Fibroblast of lung (primary cell): ENCODE measurements around the gene TBC1D17. TPM values are rescaled to one million over a fixed set of nuclear protein-coding genes. Genes with fewer than 3 reads are reported as not detected.

Experiments used
- DNase-seq, 2 donors: peaks; one replicate each; pipeline versions ENCODE4 v3.0.0 to v3.0.0-alpha.2; 2010; ENCODE audit warnings: low read depth in 2 of 2
- H2AFZ ChIP-seq: 2 replicates; pipeline ENCODE4 v1.5.1; 2012; ENCODE audit warnings: low read length, control low read depth, inconsistent platforms
- H3K27ac ChIP-seq: 2 replicates; pipeline ENCODE4 v1.5.1; 2011; ENCODE audit warnings: low read length, control low read depth; ENCODE audit not compliant: insufficient read depth
- H3K27me3 ChIP-seq: 2 replicates; pipeline ENCODE4 v1.5.1; 2011; ENCODE audit warnings: mild to moderate bottlenecking, low read length; ENCODE audit not compliant: control insufficient read depth, insufficient read depth
- H3K36me3 ChIP-seq: 2 replicates; pipeline ENCODE4 v1.5.1; 2011; ENCODE audit warnings: low read length; ENCODE audit not compliant: control insufficient read depth, insufficient read depth
- H3K4me1 ChIP-seq: 2 replicates; pipeline ENCODE4 v1.5.1; 2011; ENCODE audit warnings: low read length; ENCODE audit not compliant: control insufficient read depth, insufficient read depth; ENCODE audit errors: extremely low read depth
- H3K4me2 ChIP-seq: 2 replicates; pipeline ENCODE4 v1.5.1; 2011; ENCODE audit warnings: low read length, control low read depth; ENCODE audit not compliant: insufficient read depth; ENCODE audit errors: extremely low read depth
- H3K4me3 ChIP-seq, 4 experiments: fragments of 200-600 bp in 1 of 4; sonication (generic) in 1 of 4; replicated peaks in 1 of 4; 2 replicates each; pipeline ENCODE4 v1.5.1; 2011 to 2016; ENCODE audit warnings: low read length in 4 of 4, low read depth in 3 of 4, mild to moderate bottlenecking in 3 of 4, control low read depth in 2 of 4, inconsistent platforms in 1 of 4, mixed read lengths in 1 of 4; ENCODE audit not compliant: insufficient read depth in 1 of 4; ENCODE audit errors: control extremely low read depth in 1 of 4
- H3K79me2 ChIP-seq: 2 replicates; pipeline ENCODE4 v1.5.1; 2012; ENCODE audit warnings: mild to moderate bottlenecking, low read length, inconsistent platforms; ENCODE audit not compliant: control insufficient read depth, insufficient read depth
- H3K9ac ChIP-seq: 2 replicates; pipeline ENCODE4 v1.5.1; 2011; ENCODE audit warnings: mild to moderate bottlenecking, low read length, control low read depth; ENCODE audit not compliant: insufficient read depth
- H3K9me3 ChIP-seq: 2 replicates; pipeline ENCODE4 v1.5.1; 2012; ENCODE audit warnings: low read depth, low read length; ENCODE audit not compliant: control insufficient read depth, insufficient read depth
- H4K20me1 ChIP-seq: 2 replicates; pipeline ENCODE4 v1.5.1; 2011; ENCODE audit warnings: low read length; ENCODE audit not compliant: control insufficient read depth, insufficient read depth; ENCODE audit errors: extremely low read depth
- CTCF ChIP-seq, 2 donors: IDR thresholded peaks in 1 of 2; conservative IDR thresholded peaks in 1 of 2; 1 replicate in 1 of 2; 2 replicates in 1 of 2; pipeline ENCODE4 v1.5.1; 2011 to 2012; ENCODE audit warnings: low read length in 2 of 2, control low read depth in 1 of 2, inconsistent platforms in 1 of 2, low read depth in 1 of 2, mild to moderate bottlenecking in 1 of 2
- EZH2 ChIP-seq: IDR thresholded peaks from 2 replicates; pipeline ENCODE4 v1.5.1; 2012; ENCODE audit warnings: low read length, control low read depth, mild to moderate bottlenecking; ENCODE audit errors: missing control alignments
- polyA plus RNA-seq, 2 donors: library from polyadenylated mRNA; depleted of rRNA in 1 of 2; stranded (reverse) in 1 of 2; unstranded in 1 of 2; fragments of >200 nt; gene quantifications; 2 replicates each; pipeline ENCODE4 v1.2.1, GENCODE V29; 2011 to 2012; ENCODE audit warnings: missing spikeins in 1 of 2
- total RNA-seq: library from RNA; depleted of rRNA; stranded (reverse); fragments of >200 nt; gene quantifications from 2 replicates; pipeline ENCODE4 v1.2.1, GENCODE V29; 2014

TBC1D17 gene
- total and polyA plus RNA-seq, 2 donors (not counting 1 experiment from before 2014, with no cell fraction given): 19.5 to 32.5 TPM

DNA sequence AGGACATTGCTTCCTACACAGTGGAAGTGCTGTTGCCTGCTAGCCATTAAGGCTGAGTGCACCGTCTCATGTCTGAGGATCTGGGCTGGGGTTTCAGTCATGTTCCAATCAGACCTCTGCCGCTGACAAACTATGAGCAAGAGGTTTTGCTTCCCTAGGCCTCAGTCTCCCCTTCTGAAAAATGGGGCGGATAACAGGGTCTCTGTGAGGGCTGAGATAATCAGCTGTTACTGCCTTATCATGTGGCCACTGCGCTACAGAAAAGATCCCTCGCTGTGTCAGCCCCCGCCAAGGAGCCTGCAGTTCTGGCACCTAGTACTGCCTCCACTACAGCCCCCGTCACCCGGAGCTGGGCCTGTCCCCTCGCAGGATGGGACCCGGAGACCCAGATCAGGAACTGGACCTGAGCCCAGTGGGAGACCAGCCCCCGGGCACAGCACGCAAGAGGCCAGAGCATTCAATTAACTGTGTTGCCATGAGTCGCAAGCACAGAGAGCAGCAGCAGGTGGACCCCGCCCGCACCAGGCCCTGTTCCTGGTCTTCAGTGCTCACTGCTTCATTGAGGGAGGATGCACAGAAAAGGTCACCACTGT, 7.1 kb upstream of the TBC1D17 start:
- peaks cover 25% of the 10 kb centered on the region for H3K79me2 ChIP-seq
- no peaks in the 10 kb centered on the region for H3K27me3 ChIP-seq
- peaks cover 2% of the 10 kb centered on the region for H3K36me3 ChIP-seq
- H4K20me1 ChIP-seq: no peaks in the 10 kb centered on the region
- H3K9ac ChIP-seq: peak overlapping the region; percentile 49
- peak overlapping the region; percentile 79 for H3K4me2 ChIP-seq
- H3K9me3 ChIP-seq: no peaks in the 10 kb centered on the region
- no peak for DNase-seq
- H3K27ac ChIP-seq: peak overlapping the region; percentile 63
- H3K4me1 ChIP-seq: peaks cover 16% of the 10 kb centered on the region
- peak overlapping the region; percentile 10 for H2AFZ ChIP-seq
- TF ChIP-seq CTCF (conservative IDR thresholded peaks at IDR 0.05 in 1 of 2, IDR thresholded peaks at IDR 0.05 in 1 of 2; ENCODE audit: low read depth in 1 of 2, low read length in 2 of 2) (no peak), EZH2 (no peak)
- peak overlapping the region; percentile 31 to 56 (median 38) for H3K4me3 ChIP-seq

GRCh38 chr19:49871349-49871985, 6.0 kb upstream of the TBC1D17 start:
- H2AFZ ChIP-seq: no peak overlapping the region
- peaks cover 23% of the 10 kb centered on the region for H3K79me2 ChIP-seq
- no peaks in the 10 kb centered on the region for H4K20me1 ChIP-seq

More at GRCh38 chr19:49871349-49871985, 6.0 kb upstream of the TBC1D17 start:
- Histone ChIP-seq H3K9ac (no peak overlapping the region), H3K4me1 (peaks cover 8% of the 10 kb centered on the region), H3K27ac (no peak overlapping the region), H3K4me2 (no peak overlapping the region), H3K27me3 (no peaks in the 10 kb centered on the region), H3K36me3 (peaks cover 2% of the 10 kb centered on the region), H3K9me3 (no peaks in the 10 kb centered on the region), H3K4me3 (no peak overlapping the region)
- DNase-seq: no peak
- no peak for TF ChIP-seq EZH2
- no peak for TF ChIP-seq CTCF (conservative IDR thresholded peaks at IDR 0.05 in 1 of 2, IDR thresholded peaks at IDR 0.05 in 1 of 2; ENCODE audit: low read depth in 1 of 2, low read length in 2 of 2)
